OCI-LY3 (cell line): ENCODE measurements around the gene NGEF.

Experiments used
- EZH2phosphoT487 ChIP-seq: fragments of 200-600 bp; shearing (Covaris generic); IDR thresholded peaks from 2 replicates; pipeline ENCODE4 v1.6.1; 2018; ENCODE audit warnings: antibody characterized with exemption, mixed run types, low read depth
- TF ChIP-seq, protein P1 (sequence below): fragments of 200-600, 300-600 bp; sonication (generic); IDR thresholded peaks from 2 replicates; pipeline ENCODE4 v1.5.1; 2014; ENCODE audit warnings: antibody characterized with exemption, low read length, low read depth

DNA sequence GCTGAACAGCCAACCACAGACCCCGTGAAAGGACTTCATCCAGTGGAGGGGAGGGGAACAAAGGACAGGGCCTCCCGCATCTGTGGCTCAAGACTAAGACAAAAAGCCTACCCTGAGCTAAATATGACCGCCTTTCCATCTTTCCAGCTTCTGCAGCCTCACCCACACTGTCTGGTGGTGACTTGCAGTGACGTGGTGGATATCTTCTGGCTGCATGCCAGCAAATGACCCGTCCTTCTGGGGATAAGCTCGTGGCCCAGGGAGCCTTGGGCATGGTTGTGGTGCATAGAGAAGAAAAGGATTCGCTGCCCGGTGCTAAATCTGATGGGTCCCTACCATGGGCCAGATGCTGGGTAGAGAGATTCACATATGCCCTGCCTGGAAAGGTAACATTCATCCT lies 8.7 kb upstream of the NGEF start:
- TF ChIP-seq, protein P1, sequence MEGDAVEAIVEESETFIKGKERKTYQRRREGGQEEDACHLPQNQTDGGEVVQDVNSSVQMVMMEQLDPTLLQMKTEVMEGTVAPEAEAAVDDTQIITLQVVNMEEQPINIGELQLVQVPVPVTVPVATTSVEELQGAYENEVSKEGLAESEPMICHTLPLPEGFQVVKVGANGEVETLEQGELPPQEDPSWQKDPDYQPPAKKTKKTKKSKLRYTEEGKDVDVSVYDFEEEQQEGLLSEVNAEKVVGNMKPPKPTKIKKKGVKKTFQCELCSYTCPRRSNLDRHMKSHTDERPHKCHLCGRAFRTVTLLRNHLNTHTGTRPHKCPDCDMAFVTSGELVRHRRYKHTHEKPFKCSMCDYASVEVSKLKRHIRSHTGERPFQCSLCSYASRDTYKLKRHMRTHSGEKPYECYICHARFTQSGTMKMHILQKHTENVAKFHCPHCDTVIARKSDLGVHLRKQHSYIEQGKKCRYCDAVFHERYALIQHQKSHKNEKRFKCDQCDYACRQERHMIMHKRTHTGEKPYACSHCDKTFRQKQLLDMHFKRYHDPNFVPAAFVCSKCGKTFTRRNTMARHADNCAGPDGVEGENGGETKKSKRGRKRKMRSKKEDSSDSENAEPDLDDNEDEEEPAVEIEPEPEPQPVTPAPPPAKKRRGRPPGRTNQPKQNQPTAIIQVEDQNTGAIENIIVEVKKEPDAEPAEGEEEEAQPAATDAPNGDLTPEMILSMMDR = no peak
- no peak for TF ChIP-seq EZH2phosphoT487
